T-helper 1 cell treated with Interleukin-12 subunit alpha and Interleukin-12 subunit beta and Interleukin-4 antibody, amounts not matched to agents 30 μg/mL and 1 μg/mL, for 36 hours (primary cell): Measurements from ENCODE around the gene ZFHX3.

Source experiments
- H3K27ac Mint-ChIP-seq: one replicate; pipeline ENCODE4 v1.8.0; 2021; ENCODE audit warnings: mild to moderate bottlenecking, mixed read lengths
- H3K27me3 Mint-ChIP-seq: one replicate; pipeline ENCODE4 v1.8.0; 2021; ENCODE audit warnings: low read depth, mixed read lengths
- H3K36me3 Mint-ChIP-seq: one replicate; pipeline ENCODE4 v1.8.0; 2021; ENCODE audit warnings: low read depth, mixed read lengths
- H3K4me1 Mint-ChIP-seq: one replicate; pipeline ENCODE4 v1.8.0; 2021; ENCODE audit warnings: low read depth, mixed read lengths
- H3K4me3 Mint-ChIP-seq: one replicate; pipeline ENCODE4 v1.8.0; 2021; ENCODE audit warnings: mild to moderate bottlenecking, moderate library complexity, mixed read lengths
- H3K9me3 Mint-ChIP-seq: one replicate; pipeline ENCODE4 v1.8.0; 2021; ENCODE audit warnings: mixed read lengths

The ZFHX3 gene

GRCh38 chr16:72985148-72985941 is 62.6 kb downstream of the ZFHX3 start:
- Mint-ChIP-seq H3K9me3 (no peaks in the 10 kb centered on the region), H3K36me3 (no peaks in the 10 kb centered on the region), H3K27ac (no peak overlapping the region), H3K4me3 (no peak overlapping the region), H3K4me1 (no peaks in the 10 kb centered on the region), H3K27me3 (no peaks in the 10 kb centered on the region)

- Mint-ChIP-seq H3K36me3 (no peaks in the 10 kb centered on the region), H3K27ac (no peak overlapping the region), H3K9me3 (no peaks in the 10 kb centered on the region), H3K4me1 (no peaks in the 10 kb centered on the region), H3K4me3 (no peak overlapping the region), H3K27me3 (no peaks in the 10 kb centered on the region)
These were observed 64.1 kb downstream of the ZFHX3 start for GRCh38 chr16:72983728-72984350.

- Mint-ChIP-seq H3K36me3 (no peaks in the 10 kb centered on the region), H3K4me3 (no peak overlapping the region), H3K4me1 (no peaks in the 10 kb centered on the region), H3K27me3 (no peaks in the 10 kb centered on the region), H3K9me3 (no peaks in the 10 kb centered on the region), H3K27ac (no peak overlapping the region)
These were observed 64.7 kb downstream of the ZFHX3 start for GRCh38 chr16:72983241-72983640.

GRCh38 chr16:72979974-72980373 is 68.0 kb downstream of the ZFHX3 start:
- Mint-ChIP-seq H3K27ac (no peak overlapping the region), H3K27me3 (no peaks in the 10 kb centered on the region), H3K36me3 (no peaks in the 10 kb centered on the region), H3K9me3 (no peaks in the 10 kb centered on the region), H3K4me1 (no peaks in the 10 kb centered on the region), H3K4me3 (no peak overlapping the region)

GRCh38 chr16:72978212-72978611 is 69.7 kb downstream of the ZFHX3 start:
- Mint-ChIP-seq H3K4me1 (no peaks in the 10 kb centered on the region), H3K36me3 (no peaks in the 10 kb centered on the region), H3K27ac (no peak overlapping the region), H3K27me3 (no peaks in the 10 kb centered on the region), H3K9me3 (no peaks in the 10 kb centered on the region), H3K4me3 (no peak overlapping the region)

GRCh38 chr16:72977127-72977526 is 70.8 kb downstream of the ZFHX3 start:
- Mint-ChIP-seq H3K9me3 (no peaks in the 10 kb centered on the region), H3K4me3 (no peak overlapping the region), H3K4me1 (no peaks in the 10 kb centered on the region), H3K27ac (no peak overlapping the region), H3K27me3 (no peaks in the 10 kb centered on the region), H3K36me3 (no peaks in the 10 kb centered on the region)

- H3K27me3 Mint-ChIP-seq = no peaks in the 10 kb centered on the region
- no peak overlapping the region for H3K4me3 Mint-ChIP-seq
- H3K9me3 Mint-ChIP-seq = no peaks in the 10 kb centered on the region
- no peaks in the 10 kb centered on the region for H3K36me3 Mint-ChIP-seq
- no peaks in the 10 kb centered on the region for H3K4me1 Mint-ChIP-seq
- H3K27ac Mint-ChIP-seq = no peak overlapping the region
These were observed 71.4 kb downstream of the ZFHX3 start for GRCh38 chr16:72976438-72977064.

GRCh38 chr16:72975809-72976437 is 72.0 kb downstream of the ZFHX3 start:
- H3K4me1 Mint-ChIP-seq = no peaks in the 10 kb centered on the region
- no peak overlapping the region for H3K27ac Mint-ChIP-seq
- H3K9me3 Mint-ChIP-seq = no peaks in the 10 kb centered on the region
- H3K27me3 Mint-ChIP-seq = no peaks in the 10 kb centered on the region
- H3K4me3 Mint-ChIP-seq = no peak overlapping the region
- no peaks in the 10 kb centered on the region for H3K36me3 Mint-ChIP-seq

- Mint-ChIP-seq H3K27me3 (no peaks in the 10 kb centered on the region), H3K36me3 (no peaks in the 10 kb centered on the region), H3K9me3 (no peaks in the 10 kb centered on the region), H3K27ac (no peak overlapping the region), H3K4me3 (no peak overlapping the region), H3K4me1 (no peaks in the 10 kb centered on the region)
These were observed 73.7 kb downstream of the ZFHX3 start for GRCh38 chr16:72974142-72974769.

GRCh38 chr16:72972878-72973571 is 74.9 kb downstream of the ZFHX3 start:
- H3K27ac Mint-ChIP-seq = no peak overlapping the region
- no peaks in the 10 kb centered on the region for H3K27me3 Mint-ChIP-seq
- no peaks in the 10 kb centered on the region for H3K9me3 Mint-ChIP-seq
- no peak overlapping the region for H3K4me3 Mint-ChIP-seq
- no peaks in the 10 kb centered on the region for H3K36me3 Mint-ChIP-seq
- no peaks in the 10 kb centered on the region for H3K4me1 Mint-ChIP-seq

- H3K4me3 Mint-ChIP-seq = no peak overlapping the region
- no peaks in the 10 kb centered on the region for H3K27me3 Mint-ChIP-seq
- H3K27ac Mint-ChIP-seq = no peak overlapping the region
- no peaks in the 10 kb centered on the region for H3K36me3 Mint-ChIP-seq
- H3K4me1 Mint-ChIP-seq = no peaks in the 10 kb centered on the region
- H3K9me3 Mint-ChIP-seq = no peaks in the 10 kb centered on the region
These were observed 76.6 kb downstream of the ZFHX3 start for GRCh38 chr16:72971370-72971769.

GRCh38 chr16:72970656-72971055 is 77.3 kb downstream of the ZFHX3 start:
- no peaks in the 10 kb centered on the region for H3K36me3 Mint-ChIP-seq
- no peak overlapping the region for H3K4me3 Mint-ChIP-seq
- no peak overlapping the region for H3K27ac Mint-ChIP-seq
- no peaks in the 10 kb centered on the region for H3K9me3 Mint-ChIP-seq
- H3K4me1 Mint-ChIP-seq = no peaks in the 10 kb centered on the region
- no peaks in the 10 kb centered on the region for H3K27me3 Mint-ChIP-seq

- H3K27me3 Mint-ChIP-seq = no peaks in the 10 kb centered on the region
These were observed 78.1 kb downstream of the ZFHX3 start for GRCh38 chr16:72969812-72970211.

GRCh38 chr16:72969146-72969545 is 78.8 kb downstream of the ZFHX3 start:
- Mint-ChIP-seq H3K27ac (no peak overlapping the region), H3K4me3 (no peak overlapping the region), H3K9me3 (no peaks in the 10 kb centered on the region), H3K4me1 (no peaks in the 10 kb centered on the region), H3K36me3 (no peaks in the 10 kb centered on the region), H3K27me3 (no peaks in the 10 kb centered on the region)

More at GRCh38 chr16:72969812-72970211, 78.1 kb downstream of the ZFHX3 start:
- Mint-ChIP-seq H3K4me3 (no peak overlapping the region), H3K4me1 (no peaks in the 10 kb centered on the region), H3K36me3 (no peaks in the 10 kb centered on the region), H3K9me3 (no peaks in the 10 kb centered on the region), H3K27ac (no peak overlapping the region)
